Kidney capillary endothelial cell (primary cell): Measurements from ENCODE around the gene RABL3.
"Not testable (repeated sequence)": the region's sequence is repeated elsewhere in the genome, so short reads cannot be mapped to it uniquely, and the experiment has no call there.

Source experiments
- DNase-seq: peaks from one replicate; pipeline ENCODE4 v3.0.0-alpha.2; 2018; ENCODE audit warnings: low spot score

The RABL3 gene

DNA sequence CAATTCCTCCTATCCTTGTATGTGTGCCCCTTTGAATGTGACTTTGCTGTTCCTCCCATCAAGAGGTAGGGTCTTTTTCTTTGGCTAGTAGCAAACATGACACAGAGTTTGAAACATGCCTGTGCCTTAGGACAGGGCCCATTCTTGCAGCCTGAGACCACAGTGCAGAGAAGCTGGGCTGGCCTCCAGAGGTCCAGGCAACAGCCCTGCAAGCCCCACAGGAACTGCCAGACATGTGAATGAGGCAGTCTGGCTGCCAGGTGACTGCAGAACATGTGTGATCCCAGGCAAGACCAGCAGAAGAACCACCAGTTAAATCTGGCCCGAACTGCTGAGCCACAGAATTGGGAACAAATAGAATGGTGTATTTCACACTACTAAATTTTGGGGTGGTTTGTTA is 59.1 kb downstream of the RABL3 start:
- DNase-seq = no peak

DNA sequence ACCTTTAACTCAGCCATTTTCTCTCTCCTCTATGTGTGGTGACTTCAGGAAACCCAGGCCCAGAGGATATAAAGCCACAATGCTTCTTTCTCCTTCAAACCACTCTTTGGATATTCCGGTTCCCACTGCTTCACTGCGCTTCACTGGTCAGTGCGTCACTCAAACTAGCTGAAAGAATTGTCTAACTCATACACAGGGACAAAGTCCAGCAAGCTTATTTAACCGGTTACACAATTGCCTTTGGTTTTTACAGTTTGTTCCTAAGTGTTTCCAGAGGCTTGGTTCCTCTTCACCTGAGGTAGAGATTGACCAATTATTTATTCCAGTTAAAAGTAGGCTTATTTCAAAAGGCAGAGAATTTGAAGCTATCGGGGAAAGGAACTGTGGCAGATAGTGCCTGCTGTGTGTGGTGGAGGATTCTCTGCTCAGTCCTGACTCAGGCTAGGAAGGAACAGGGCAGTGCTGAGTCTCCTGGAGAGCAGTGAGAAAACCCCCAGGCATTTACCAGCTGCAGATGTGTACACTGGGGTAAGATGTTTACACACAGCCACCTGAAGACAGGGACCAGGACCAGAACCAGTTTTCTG is 60.1 kb downstream of the RABL3 start, which contains the start of gene HGD:
Gene HGD, minus strand, starts transcription at position 145 of the 587 bp plus-strand sequence. Its CDS starts 128 bp downstream, at position 17.
- DNase-seq = no peak

DNA sequence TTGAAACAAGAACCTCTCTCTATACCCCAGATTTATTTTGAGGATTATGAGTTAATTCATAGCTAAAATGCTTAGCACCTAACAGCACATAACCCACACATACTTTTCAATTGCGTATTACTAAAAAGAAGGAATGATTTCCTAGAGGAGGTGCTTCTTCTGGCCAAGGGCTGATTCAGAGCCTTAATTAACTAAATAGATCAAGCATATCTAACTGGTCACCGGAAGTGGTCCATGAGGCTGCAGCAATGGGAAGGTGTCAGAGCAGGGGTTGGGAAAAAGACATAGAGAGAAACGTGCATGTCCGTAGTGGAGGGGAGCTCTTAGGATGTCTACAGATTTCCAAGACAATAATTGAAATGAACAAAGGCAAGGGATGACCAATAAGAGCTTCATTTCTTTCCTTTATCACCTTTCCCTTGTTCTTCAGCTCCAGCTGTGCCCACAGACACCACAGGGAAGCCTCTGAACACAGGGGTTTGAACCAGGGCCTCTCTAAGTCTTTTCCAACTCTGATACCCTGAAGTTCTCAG is 60.7 kb downstream of the RABL3 start:
- DNase-seq = no peak

- no peak for DNase-seq
These were observed 61.3 kb downstream of the RABL3 start for GRCh38 chr3:120681018-120681417.

DNA sequence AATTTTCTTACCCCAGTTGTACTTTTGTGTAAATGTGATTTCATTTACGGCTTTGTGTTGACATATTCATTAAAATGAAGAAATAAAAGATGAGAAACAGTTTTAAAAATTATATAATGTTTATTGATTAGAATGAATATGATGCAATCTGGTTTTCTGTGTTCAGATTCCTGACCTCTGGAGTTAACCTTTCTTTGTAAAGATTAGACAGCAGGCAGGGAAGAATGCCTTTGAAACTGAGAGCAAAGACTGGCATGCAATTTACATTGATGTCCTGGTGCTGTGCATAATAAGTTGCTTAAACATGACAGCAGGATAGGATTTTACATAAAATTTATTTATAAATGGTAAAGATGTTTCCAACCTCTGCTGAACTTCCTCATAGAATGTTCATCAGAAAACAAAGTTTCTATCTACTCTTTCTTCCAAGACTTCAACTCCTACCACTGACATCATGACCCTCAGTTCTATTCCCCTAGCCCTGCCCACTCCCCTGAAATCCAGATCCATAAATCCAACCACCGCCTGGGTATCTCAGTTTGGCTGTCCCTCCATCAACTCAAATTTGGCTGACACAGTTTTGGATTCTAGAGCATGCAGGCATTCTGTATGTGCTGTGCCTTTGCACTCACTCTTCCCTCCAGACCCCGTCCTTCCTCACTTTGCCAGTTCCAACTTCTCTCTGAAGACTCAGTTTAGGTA is 62.0 kb downstream of the RABL3 start:
- no peak for DNase-seq

GRCh38 chr3:120678984-120679383 is 63.3 kb downstream of the RABL3 start:
- DNase-seq = no peak

- peak; percentile 60 for DNase-seq
These were observed 63.9 kb downstream of the RABL3 start for GRCh38 chr3:120678331-120678947.

- not testable (repeated sequence) for DNase-seq
These were observed 65.1 kb downstream of the RABL3 start for GRCh38 chr3:120677193-120677592.

- DNase-seq = no peak
These were observed 69.2 kb downstream of the RABL3 start for GRCh38 chr3:120673116-120673515.

DNA sequence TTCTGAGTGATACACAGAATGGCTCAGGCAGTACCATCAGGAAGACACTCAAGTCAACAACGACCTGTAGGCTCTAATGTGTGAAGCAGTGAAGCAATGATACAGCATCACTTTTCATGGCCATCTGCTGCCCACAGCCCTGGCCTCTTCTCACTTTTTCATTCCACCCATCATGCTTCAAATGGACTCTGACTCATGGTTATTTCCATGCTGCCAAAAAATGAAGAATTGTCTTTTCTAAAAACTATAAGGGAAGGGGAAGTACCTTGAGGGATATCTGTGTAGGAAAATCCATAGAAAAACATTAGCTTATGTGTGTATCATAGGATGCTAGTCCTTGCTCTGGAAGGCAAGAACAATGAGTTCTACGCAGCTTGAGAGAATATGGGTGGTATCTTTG is 71.7 kb downstream of the RABL3 start:
- DNase-seq = no peak

DNA sequence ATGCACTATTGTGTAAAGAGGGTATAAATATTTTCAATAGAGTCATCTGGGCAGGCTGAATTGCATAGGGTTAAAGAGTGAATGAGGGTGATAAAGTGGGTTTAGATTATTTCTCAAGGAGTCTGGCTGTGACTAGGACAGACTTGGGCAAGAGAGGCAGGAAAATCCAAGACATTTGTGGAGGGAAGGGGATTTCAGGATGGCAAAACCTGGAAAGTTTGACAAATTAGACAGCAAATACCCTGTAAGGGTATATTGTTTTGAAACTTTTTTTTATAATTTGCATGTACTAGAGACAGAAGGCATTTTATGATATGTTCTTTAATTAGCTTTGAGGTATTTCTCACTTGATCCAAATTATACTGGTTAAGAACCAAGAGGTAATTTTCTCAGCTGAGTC is 77.4 kb downstream of the RABL3 start:
- DNase-seq = no peak

DNA sequence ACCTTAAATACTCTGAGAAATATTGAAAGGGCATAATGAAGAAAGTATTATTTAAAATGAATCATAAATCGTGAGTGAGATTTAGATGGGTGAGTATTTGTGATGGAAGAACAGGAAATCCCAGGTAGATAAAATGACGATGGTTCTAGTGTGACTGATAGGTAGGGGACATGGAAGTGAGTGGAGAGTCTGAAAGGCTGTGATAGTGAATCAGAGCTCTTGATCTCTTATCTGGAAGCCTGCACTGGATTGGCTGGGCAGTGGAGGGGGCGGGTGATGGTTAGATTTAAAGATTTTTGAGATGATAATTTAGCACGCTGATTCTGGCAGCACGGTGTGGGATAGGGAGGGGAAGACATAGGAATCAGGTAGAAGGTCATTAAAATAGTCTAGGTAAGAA is 80.4 kb downstream of the RABL3 start:
- no peak for DNase-seq

- no peak for DNase-seq
These were observed 81.0 kb downstream of the RABL3 start for GRCh38 chr3:120661106-120661905.

DNA sequence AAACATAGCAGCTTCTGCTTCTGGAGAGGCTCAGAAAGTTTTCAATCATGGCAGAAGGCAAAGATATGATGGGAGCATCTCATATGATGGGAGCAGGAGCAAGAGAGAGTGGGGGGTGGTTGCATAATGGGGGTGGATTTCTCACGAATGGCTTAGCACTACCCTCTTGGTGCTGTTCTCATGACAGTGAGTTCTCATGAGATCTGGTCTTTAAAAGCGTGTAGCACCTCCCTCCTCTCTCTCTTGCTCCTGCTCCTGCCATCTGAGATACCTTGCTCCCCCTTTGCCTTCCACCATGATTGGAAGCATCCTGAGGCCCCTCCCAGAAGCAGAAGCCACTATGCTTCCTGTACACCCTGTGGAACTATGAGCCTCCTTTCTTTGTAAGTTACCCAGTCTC is 82.5 kb downstream of the RABL3 start:
- DNase-seq = no peak

- no peak for DNase-seq
These were observed 83.0 kb downstream of the RABL3 start for GRCh38 chr3:120659285-120659684.

DNA sequence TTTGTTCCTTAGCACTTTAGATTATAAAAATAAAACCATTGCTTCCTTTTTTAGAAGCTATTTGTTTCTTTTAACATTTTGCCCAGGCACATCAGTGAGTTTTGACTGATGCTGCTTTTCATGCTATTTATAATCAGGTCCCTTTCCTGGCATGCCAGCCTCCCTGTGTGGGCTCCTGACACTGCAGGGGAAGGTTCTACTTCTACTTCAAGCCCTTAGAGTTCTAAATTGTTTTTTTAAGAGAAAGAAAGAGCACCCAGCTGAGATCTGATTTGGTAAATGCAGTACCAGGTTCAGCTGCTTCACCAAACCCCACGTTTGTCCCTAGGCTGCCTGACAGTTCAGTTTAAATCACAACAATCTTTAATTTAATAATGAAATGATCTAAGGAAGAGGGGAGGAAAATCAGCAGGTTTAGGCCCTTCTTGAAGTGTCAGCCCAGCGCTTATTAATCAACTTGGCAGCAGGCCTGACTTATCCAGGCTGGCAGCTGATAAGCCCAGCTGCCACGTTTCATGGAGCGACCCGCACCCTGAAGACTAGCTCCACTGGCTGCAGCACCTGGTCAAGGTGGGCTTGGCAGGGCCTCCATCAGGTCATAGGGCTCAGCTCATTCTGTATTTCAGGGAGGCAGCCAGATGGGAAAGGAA is 89.3 kb downstream of the RABL3 start:
- no peak for DNase-seq

DNA sequence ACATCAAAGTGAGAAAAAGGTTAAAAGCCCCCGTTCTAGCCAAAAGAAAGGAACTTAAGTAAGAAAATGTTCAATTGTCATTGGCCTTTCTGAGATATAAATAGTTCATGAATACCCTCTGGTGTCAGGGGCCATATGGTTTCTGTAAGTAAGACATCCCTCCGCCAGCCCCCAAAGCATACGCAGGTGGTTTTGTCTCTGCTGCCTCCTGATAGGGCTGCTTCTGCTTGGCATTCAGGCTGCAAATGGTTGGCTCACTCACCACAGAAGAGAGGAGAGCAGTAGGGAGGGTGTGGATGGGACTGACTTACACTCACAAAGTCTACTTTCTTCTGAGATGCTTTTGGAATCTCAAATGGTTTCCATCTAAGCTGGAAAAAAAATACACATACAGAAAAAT is 90.0 kb downstream of the RABL3 start:
- no peak for DNase-seq

DNA sequence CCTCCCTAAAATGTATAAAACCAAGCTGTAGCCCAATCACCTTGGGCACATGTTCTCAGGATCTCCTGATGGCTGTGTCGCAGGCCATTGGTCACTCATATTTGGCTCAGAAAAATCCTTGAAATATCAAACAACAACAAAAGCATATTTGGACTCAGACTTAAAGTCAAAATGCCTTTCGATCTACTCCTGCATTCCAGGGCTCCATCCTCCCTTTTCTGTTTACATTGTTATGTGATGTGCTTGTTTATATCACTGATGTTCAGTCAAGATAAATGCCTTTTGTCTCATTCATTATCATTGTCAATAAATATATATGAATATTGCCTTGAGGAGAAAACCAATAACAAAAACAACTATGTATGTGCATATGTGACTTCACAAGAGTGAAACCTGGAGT is 92.0 kb downstream of the RABL3 start:
- DNase-seq = no peak

- no peak for DNase-seq
These were observed 92.5 kb downstream of the RABL3 start for GRCh38 chr3:120649830-120650233.

- no peak for DNase-seq
These were observed 94.0 kb downstream of the RABL3 start for GRCh38 chr3:120648290-120648689.

GRCh38 chr3:120646771-120647432 is 95.4 kb downstream of the RABL3 start:
- DNase-seq = no peak
